Hepatocyte (in vitro differentiated cells): ENCODE measurements around the gene SGMS1. TPM values are rescaled to one million over a fixed set of nuclear protein-coding genes. Genes with fewer than 3 reads are reported as not detected.

Source experiments
- DNase-seq: peaks from one replicate; pipeline ENCODE4 v3.0.0-alpha.2; 2016; ENCODE audit warnings: low spot score
- H2AFZ ChIP-seq: fragments of 200-600 bp; sonication (generic); 2 replicates; pipeline ENCODE4 v1.6.0; 2016; ENCODE audit warnings: antibody characterized with exemption, mild to moderate bottlenecking
- H3K27ac ChIP-seq: fragments of 200-600 bp; sonication (generic); 2 replicates; pipeline ENCODE4 v1.5.1; 2016; ENCODE audit warnings: mild to moderate bottlenecking
- H3K27me3 ChIP-seq: fragments of 200-600 bp; sonication (generic); 2 replicates; pipeline ENCODE4 v1.6.1; 2016
- H3K36me3 ChIP-seq: fragments of 200-600 bp; sonication (generic); replicated peaks from 2 replicates; pipeline ENCODE4 v1.5.1; 2016; ENCODE audit warnings: low read depth; ENCODE audit not compliant: insufficient read depth
- H3K4me1 ChIP-seq: fragments of 200-600 bp; sonication (generic); 2 replicates; pipeline ENCODE4 v1.5.1; 2016; ENCODE audit warnings: mild to moderate bottlenecking, moderate library complexity; ENCODE audit not compliant: insufficient read depth
- H3K4me2 ChIP-seq: fragments of 200-600 bp; sonication (generic); 2 replicates; pipeline ENCODE4 v1.6.0; 2016
- H3K4me3 ChIP-seq: fragments of 200-600 bp; sonication (generic); 2 replicates; pipeline ENCODE4 v1.5.1; 2016; ENCODE audit warnings: mild to moderate bottlenecking
- H3K79me2 ChIP-seq: fragments of 200-600 bp; sonication (generic); 2 replicates; pipeline ENCODE4 v1.6.0; 2017; ENCODE audit warnings: mild to moderate bottlenecking
- H3K9me2 ChIP-seq: fragments of 200-600 bp; sonication (generic); replicated peaks from 2 replicates; pipeline ENCODE4 v1.6.0; 2017; ENCODE audit warnings: mild to moderate bottlenecking; ENCODE audit not compliant: insufficient read depth
- H3K9me3 ChIP-seq: fragments of 200-600 bp; sonication (generic); 2 replicates; pipeline ENCODE4 v1.5.1; 2016; ENCODE audit warnings: low read depth, mild to moderate bottlenecking
- H4K20me1 ChIP-seq: fragments of 200-600 bp; sonication (generic); 2 replicates; pipeline ENCODE4 v1.6.0; 2016; ENCODE audit warnings: mild to moderate bottlenecking; ENCODE audit not compliant: insufficient read depth, poor library complexity, severe bottlenecking
- EZH2 ChIP-seq: fragments of 200-600 bp; sonication (generic); IDR thresholded peaks from 2 replicates; pipeline ENCODE4 v1.6.1; 2016; ENCODE audit warnings: antibody characterized with exemption, mild to moderate bottlenecking, borderline replicate concordance
- EZH2phosphoT487 ChIP-seq: fragments of 200-600 bp; sonication (generic); IDR thresholded peaks from one replicate; pipeline ENCODE4 v1.6.1; 2018; ENCODE audit warnings: antibody characterized with exemption, mild to moderate bottlenecking, low read depth, moderate library complexity; ENCODE audit not compliant: unreplicated experiment, severe bottlenecking
- WGBS: methylation state at CpG from one replicate; pipeline ENCODE4 v1.1.6; 2016; ENCODE audit warnings: low lambda C conversion rate; ENCODE audit errors: missing lambda C conversion rate; 5-methylcytosine and 5-hydroxymethylcytosine counted together
- polyA plus RNA-seq: library from polyadenylated mRNA; unstranded; fragments of >200 nt; fragmentation: Nextera tagmentation; extraction: Ambion mirVana; gene quantifications from 2 replicates; pipeline ENCODE4 v1.2.1, GENCODE V29; 2016
- total RNA-seq: library from RNA; depleted of rRNA; stranded (reverse); fragments of >200 nt; gene quantifications from 2 replicates; pipeline ENCODE4 v1.2.3, GENCODE V29; 2014
- TF ChIP-seq, protein P1 (sequence below): fragments of 200-600 bp; sonication (generic); IDR thresholded peaks from 2 replicates; pipeline ENCODE4 v1.5.1; 2016; ENCODE audit warnings: antibody characterized with exemption, mild to moderate bottlenecking; ENCODE audit not compliant: poor library complexity

SGMS1 gene
- total and polyA plus RNA-seq, 2 experiments from 2014 or later: 28.1 to 87.8 TPM

GRCh38 chr10:50528206-50528605, 95.5 kb downstream of the SGMS1 start:
- no peaks in the 10 kb centered on the region for H3K9me3 ChIP-seq
- H3K36me3 ChIP-seq: no peaks in the 10 kb centered on the region
- no peak for TF ChIP-seq EZH2phosphoT487
- no peak for TF ChIP-seq EZH2
- TF ChIP-seq, protein P1, sequence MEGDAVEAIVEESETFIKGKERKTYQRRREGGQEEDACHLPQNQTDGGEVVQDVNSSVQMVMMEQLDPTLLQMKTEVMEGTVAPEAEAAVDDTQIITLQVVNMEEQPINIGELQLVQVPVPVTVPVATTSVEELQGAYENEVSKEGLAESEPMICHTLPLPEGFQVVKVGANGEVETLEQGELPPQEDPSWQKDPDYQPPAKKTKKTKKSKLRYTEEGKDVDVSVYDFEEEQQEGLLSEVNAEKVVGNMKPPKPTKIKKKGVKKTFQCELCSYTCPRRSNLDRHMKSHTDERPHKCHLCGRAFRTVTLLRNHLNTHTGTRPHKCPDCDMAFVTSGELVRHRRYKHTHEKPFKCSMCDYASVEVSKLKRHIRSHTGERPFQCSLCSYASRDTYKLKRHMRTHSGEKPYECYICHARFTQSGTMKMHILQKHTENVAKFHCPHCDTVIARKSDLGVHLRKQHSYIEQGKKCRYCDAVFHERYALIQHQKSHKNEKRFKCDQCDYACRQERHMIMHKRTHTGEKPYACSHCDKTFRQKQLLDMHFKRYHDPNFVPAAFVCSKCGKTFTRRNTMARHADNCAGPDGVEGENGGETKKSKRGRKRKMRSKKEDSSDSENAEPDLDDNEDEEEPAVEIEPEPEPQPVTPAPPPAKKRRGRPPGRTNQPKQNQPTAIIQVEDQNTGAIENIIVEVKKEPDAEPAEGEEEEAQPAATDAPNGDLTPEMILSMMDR: no peak
- no peaks in the 10 kb centered on the region for H4K20me1 ChIP-seq
- no peak overlapping the region for H3K27ac ChIP-seq
- H3K9me2 ChIP-seq: no peaks in the 10 kb centered on the region
- peaks cover 32% of the 10 kb centered on the region for H3K79me2 ChIP-seq
- 90% methylated on average over 2 of the region's 2 CpGs for WGBS
- H3K4me3 ChIP-seq: no peak overlapping the region
- H3K4me2 ChIP-seq: no peak overlapping the region
- no peak overlapping the region for H2AFZ ChIP-seq
- DNase-seq: no peak
- no peaks in the 10 kb centered on the region for H3K27me3 ChIP-seq
- H3K4me1 ChIP-seq: no peaks in the 10 kb centered on the region

DNA sequence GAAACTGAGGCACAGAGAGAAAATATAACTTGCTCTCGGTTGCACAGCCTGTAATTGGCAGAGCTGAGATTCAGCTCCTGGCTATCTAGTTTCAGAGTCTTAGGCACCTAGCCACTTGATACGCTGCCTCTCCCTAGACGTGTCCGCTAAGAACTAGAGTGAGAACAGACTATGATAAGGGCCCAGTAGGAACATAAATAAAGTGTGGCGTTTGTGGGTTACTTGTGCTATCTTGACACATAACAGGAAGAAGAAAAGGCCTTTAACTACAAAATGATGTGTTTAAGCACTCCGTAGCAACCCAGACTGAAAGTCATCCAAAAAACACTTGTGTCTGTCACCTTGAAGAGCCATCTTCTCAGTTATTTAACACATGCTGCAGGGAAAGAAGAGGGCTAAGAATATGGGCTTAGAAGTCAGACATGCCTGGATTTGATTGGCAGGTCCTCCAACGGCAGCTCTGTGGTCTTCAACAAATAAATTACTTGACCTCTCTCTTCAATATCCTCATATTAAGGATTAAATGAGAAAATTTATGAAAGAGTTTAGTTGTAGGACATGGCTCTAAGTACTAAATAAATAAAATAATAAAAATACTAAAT, 96.2 kb downstream of the SGMS1 start:
- Histone ChIP-seq H3K79me2 (peaks cover 30% of the 10 kb centered on the region), H3K9me2 (no peaks in the 10 kb centered on the region), H3K27ac (no peak overlapping the region), H3K36me3 (no peaks in the 10 kb centered on the region), H3K27me3 (no peaks in the 10 kb centered on the region), H3K4me3 (no peak overlapping the region), H3K9me3 (no peaks in the 10 kb centered on the region), H2AFZ (no peak overlapping the region), H3K4me2 (no peak overlapping the region), H4K20me1 (no peaks in the 10 kb centered on the region), H3K4me1 (no peaks in the 10 kb centered on the region)
- no peak for DNase-seq
- TF ChIP-seq EZH2 (no peak), EZH2phosphoT487 (no peak)
- TF ChIP-seq, protein P1: no peak
- 57% methylated on average over 7 of the region's 7 CpGs for WGBS

- no peak for DNase-seq
- Histone ChIP-seq H3K9me2 (no peaks in the 10 kb centered on the region), H2AFZ (no peak overlapping the region), H3K9me3 (no peaks in the 10 kb centered on the region), H3K27me3 (no peaks in the 10 kb centered on the region), H4K20me1 (no peaks in the 10 kb centered on the region), H3K4me3 (no peak overlapping the region), H3K4me1 (no peaks in the 10 kb centered on the region), H3K4me2 (no peak overlapping the region), H3K27ac (no peak overlapping the region), H3K79me2 (peaks cover 37% of the 10 kb centered on the region), H3K36me3 (no peaks in the 10 kb centered on the region)
- TF ChIP-seq EZH2 (no peak), EZH2phosphoT487 (no peak)
- TF ChIP-seq, protein P1: no peak
- 89% methylated on average over 4 of the region's 4 CpGs for WGBS
Observed at GRCh38 chr10:50526185-50526584, 97.6 kb downstream of the SGMS1 start.

GRCh38 chr10:50523357-50523756, 100.4 kb downstream of the SGMS1 start:
- H3K4me3 ChIP-seq: no peak overlapping the region
- no peak overlapping the region for H3K4me2 ChIP-seq
- DNase-seq: no peak
- H2AFZ ChIP-seq: no peak overlapping the region
- no peaks in the 10 kb centered on the region for H4K20me1 ChIP-seq
- H3K27me3 ChIP-seq: no peaks in the 10 kb centered on the region
- H3K79me2 ChIP-seq: peaks cover 29% of the 10 kb centered on the region
- H3K27ac ChIP-seq: no peak overlapping the region
- no peaks in the 10 kb centered on the region for H3K9me2 ChIP-seq
- no peaks in the 10 kb centered on the region for H3K4me1 ChIP-seq
- no peak for TF ChIP-seq EZH2phosphoT487
- TF ChIP-seq EZH2: no peak
- TF ChIP-seq, protein P1: no peak
- no peaks in the 10 kb centered on the region for H3K9me3 ChIP-seq
- no peaks in the 10 kb centered on the region for H3K36me3 ChIP-seq
